ENCODE results near the gene LIMK1.
A peak's percentile ranks its signal among the peaks of the same experiment; 100 is the strongest.

Gene LIMK1

GRCh38 chr7:74103219-74103772 lies 19.7 kb downstream of the LIMK1 start:
- H3K4me3 ChIP-seq (ENCODE audit: low read depth, low read length), result no peak overlapping the region
- in situ Hi-C loops (cut with HindIII; ENCODE audit: low sequenced_read_pairs), result no loop called here
- TF ChIP-seq, protein P1, sequence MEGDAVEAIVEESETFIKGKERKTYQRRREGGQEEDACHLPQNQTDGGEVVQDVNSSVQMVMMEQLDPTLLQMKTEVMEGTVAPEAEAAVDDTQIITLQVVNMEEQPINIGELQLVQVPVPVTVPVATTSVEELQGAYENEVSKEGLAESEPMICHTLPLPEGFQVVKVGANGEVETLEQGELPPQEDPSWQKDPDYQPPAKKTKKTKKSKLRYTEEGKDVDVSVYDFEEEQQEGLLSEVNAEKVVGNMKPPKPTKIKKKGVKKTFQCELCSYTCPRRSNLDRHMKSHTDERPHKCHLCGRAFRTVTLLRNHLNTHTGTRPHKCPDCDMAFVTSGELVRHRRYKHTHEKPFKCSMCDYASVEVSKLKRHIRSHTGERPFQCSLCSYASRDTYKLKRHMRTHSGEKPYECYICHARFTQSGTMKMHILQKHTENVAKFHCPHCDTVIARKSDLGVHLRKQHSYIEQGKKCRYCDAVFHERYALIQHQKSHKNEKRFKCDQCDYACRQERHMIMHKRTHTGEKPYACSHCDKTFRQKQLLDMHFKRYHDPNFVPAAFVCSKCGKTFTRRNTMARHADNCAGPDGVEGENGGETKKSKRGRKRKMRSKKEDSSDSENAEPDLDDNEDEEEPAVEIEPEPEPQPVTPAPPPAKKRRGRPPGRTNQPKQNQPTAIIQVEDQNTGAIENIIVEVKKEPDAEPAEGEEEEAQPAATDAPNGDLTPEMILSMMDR (IDR thresholded peaks at IDR 0.05; ENCODE audit: low read depth, low read length), result no peak
- no peak for DNase-seq (ENCODE audit: low read depth, low spot score)

GRCh38 chr7:74104702-74105101 lies 21.1 kb downstream of the LIMK1 start:
- peak; percentile 19 for DNase-seq (ENCODE audit: low read depth, low spot score)
- TF ChIP-seq, protein P1 (IDR thresholded peaks at IDR 0.05; ENCODE audit: low read depth, low read length), result no peak
- no peak overlapping the region for H3K4me3 ChIP-seq (ENCODE audit: low read depth, low read length)
- in situ Hi-C loops (cut with HindIII; ENCODE audit: low sequenced_read_pairs), result no loop called here

DNA sequence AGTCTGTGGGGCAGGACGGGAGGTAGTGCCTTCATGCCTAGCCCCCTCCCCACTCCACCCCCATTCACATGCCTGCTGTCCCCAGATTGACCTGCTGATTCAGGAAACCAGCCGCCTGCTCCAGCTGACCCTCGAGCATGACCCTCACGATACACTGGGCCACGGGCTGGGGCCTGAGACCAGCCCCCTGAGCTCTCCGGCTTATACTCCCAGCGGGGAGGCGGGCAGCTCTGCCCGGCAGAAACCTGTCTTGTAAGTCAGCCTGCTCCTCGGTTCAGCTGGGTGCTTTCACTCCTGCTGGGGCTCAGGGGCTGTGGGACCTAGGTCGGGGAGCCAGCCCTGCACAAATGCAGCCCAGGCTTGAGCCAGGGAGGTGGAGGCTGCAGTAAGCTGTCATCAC lies 22.4 kb downstream of the LIMK1 start:
- TF ChIP-seq, protein P1 (IDR thresholded peaks at IDR 0.05; ENCODE audit: low read depth, low read length), result no peak
- in situ Hi-C loops (cut with HindIII; ENCODE audit: low sequenced_read_pairs), result no loop called here
- no peak for DNase-seq (ENCODE audit: low read depth, low spot score)
- H3K4me3 ChIP-seq (ENCODE audit: low read depth, low read length), result no peak overlapping the region

DNA sequence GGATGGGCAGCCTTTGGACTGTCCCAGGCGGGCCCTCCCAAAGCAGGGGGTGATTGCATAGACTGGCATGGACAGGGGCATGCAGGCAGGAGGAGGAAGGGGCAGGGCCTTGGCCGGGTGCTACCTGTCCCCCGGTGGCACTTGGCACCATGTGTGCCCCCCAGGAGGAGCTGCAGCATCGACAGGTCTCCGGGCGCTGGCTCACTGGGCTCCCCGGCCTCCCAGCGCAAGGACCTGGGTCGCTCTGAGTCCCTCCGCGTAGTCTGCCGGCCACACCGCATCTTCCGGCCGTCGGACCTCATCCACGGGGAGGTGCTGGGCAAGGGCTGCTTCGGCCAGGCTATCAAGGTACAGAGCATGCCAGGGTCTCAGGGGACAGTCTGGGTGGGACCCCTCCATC lies 23.2 kb downstream of the LIMK1 start:
- no peak for DNase-seq (ENCODE audit: low read depth, low spot score)
- in situ Hi-C loops (cut with HindIII; ENCODE audit: low sequenced_read_pairs), result no loop called here
- TF ChIP-seq, protein P1 (IDR thresholded peaks at IDR 0.05; ENCODE audit: low read depth, low read length), result no peak
- H3K4me3 ChIP-seq (ENCODE audit: low read depth, low read length), result no peak overlapping the region

GRCh38 chr7:74115326-74115725 lies 31.7 kb downstream of the LIMK1 start:
- TF ChIP-seq, protein P1 (IDR thresholded peaks at IDR 0.05; ENCODE audit: low read depth, low read length), result no peak
- DNase-seq (ENCODE audit: low read depth, low spot score), result no peak
- in situ Hi-C loops (cut with HindIII; ENCODE audit: low sequenced_read_pairs), result no loop called here
- H3K4me3 ChIP-seq (ENCODE audit: low read depth, low read length), result no peak overlapping the region

DNA sequence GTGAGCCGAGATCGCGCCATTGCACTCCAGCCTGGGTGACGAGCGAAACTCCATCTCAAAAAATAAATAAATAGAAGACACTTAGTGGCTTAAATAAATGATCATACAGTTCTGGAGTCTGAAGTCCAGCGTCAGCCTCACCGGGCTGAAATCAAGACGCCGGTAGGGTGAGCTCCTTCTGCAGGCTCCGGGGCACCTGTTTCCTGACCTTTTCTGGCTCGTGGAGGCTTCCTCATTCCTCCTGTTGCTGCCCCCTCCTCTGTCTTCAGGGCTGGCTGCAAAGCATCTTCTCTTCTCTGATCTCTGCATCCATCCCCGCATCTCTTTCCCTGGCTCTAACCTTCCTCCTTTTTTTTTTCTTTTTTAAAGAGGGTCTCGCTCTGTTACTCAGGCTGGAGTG lies 32.8 kb downstream of the LIMK1 start:
- no peak for DNase-seq (ENCODE audit: low read depth, low spot score)
- in situ Hi-C loops (cut with HindIII; ENCODE audit: low sequenced_read_pairs), result no loop called here
- no peak overlapping the region for H3K4me3 ChIP-seq (ENCODE audit: low read depth, low read length)
- TF ChIP-seq, protein P1 (IDR thresholded peaks at IDR 0.05; ENCODE audit: low read depth, low read length), result no peak

DNA sequence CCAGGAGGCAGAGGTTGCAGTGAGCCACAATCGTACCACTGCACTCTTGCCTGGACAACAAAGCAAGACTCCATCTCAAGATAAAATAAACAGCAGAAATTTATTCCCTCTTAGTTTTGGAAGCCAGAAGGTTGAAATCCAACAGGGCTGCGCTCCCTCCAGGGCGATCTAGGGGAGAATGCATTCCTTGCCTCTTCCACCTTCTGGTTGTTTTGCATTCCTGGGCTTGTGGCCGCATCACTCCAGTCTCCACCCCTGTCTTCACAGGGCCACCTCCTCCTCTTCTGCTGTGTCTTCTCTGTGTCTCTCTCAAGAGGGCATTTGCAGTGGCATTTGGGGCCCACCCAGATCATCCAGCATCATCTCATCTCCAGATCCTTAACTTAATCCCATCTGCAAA lies 36.2 kb downstream of the LIMK1 start:
- DNase-seq (ENCODE audit: low read depth, low spot score), result no peak
- TF ChIP-seq, protein P1 (IDR thresholded peaks at IDR 0.05; ENCODE audit: low read depth, low read length), result no peak
- no peak overlapping the region for H3K4me3 ChIP-seq (ENCODE audit: low read depth, low read length)
- in situ Hi-C loops (cut with HindIII; ENCODE audit: low sequenced_read_pairs), result no loop called here

Data from astrocyte of the spinal cord (primary cell).